Coronary artery (tissue), 2 donors: Measurements from ENCODE around the gene TRAPPC2B.
"Not testable (repeated sequence)": the region's sequence is repeated elsewhere in the genome, so short reads cannot be mapped to it uniquely, and the experiment has no call there.

ENCODE experiments used
- DNase-seq: peaks from one replicate; pipeline ENCODE4 v3.0.0-alpha.2; 2017; ENCODE audit warnings: low spot score
- H3K27ac ChIP-seq, 2 donors: fragments of 200-600 bp; sonication (generic); one replicate each; pipeline ENCODE4 v1.5.1; 2016 to 2019
- H3K4me3 ChIP-seq: fragments of 200-600 bp; sonication (generic); 2 replicates; pipeline ENCODE4 v1.5.1; 2016; ENCODE audit warnings: mild to moderate bottlenecking, moderate library complexity
- CTCF ChIP-seq: fragments of 200-600 bp; sonication (generic); IDR thresholded peaks from one replicate; pipeline ENCODE4 v1.5.1; 2019; ENCODE audit warnings: antibody characterized with exemption

Gene TRAPPC2B

GRCh38 chr19:57363688-57364181 lies 384 bp downstream of the TRAPPC2B start:
- DNase-seq, result no peak
- peak overlapping the region; percentile 96 for H3K4me3 ChIP-seq
- no peak for TF ChIP-seq CTCF
- peak overlapping the region; percentile 92 to 98 for H3K27ac ChIP-seq

GRCh38 chr19:57366776-57367175 lies 3.4 kb downstream of the TRAPPC2B start:
- H3K27ac ChIP-seq, result no peak overlapping the region
- TF ChIP-seq CTCF, result no peak
- no peak overlapping the region for H3K4me3 ChIP-seq
- DNase-seq, result no peak

- Histone ChIP-seq H3K4me3 (no peak overlapping the region), H3K27ac (no peak overlapping the region)
- DNase-seq, result no peak
- TF ChIP-seq CTCF, result no peak
These were observed 10.8 kb downstream of the TRAPPC2B start for GRCh38 chr19:57374179-57374578.

- H3K27ac ChIP-seq, result not testable (repeated sequence)
These were observed 11.3 kb downstream of the TRAPPC2B start for GRCh38 chr19:57374647-57375046.

GRCh38 chr19:57376151-57376550 lies 12.8 kb downstream of the TRAPPC2B start:
- no peak for DNase-seq
- no peak for TF ChIP-seq CTCF
- no peak overlapping the region for H3K27ac ChIP-seq
- H3K4me3 ChIP-seq, result no peak overlapping the region

More at GRCh38 chr19:57374647-57375046, 11.3 kb downstream of the TRAPPC2B start:
- not testable (repeated sequence) for H3K4me3 ChIP-seq, DNase-seq

- TF ChIP-seq CTCF, result no peak
- no peak overlapping the region for H3K4me3 ChIP-seq
- no peak overlapping the region for H3K27ac ChIP-seq
- no peak for DNase-seq
These were observed 14.3 kb downstream of the TRAPPC2B start for GRCh38 chr19:57377498-57378146.

- no peak for TF ChIP-seq CTCF
- Histone ChIP-seq H3K4me3 (no peak overlapping the region), H3K27ac (no peak overlapping the region)
- DNase-seq, result no peak
These were observed 17.6 kb downstream of the TRAPPC2B start for GRCh38 chr19:57380923-57381322.
